Activated CD4-positive, CD25-positive, alpha-beta regulatory T cell treated with anti-CD3 and anti-CD28 coated beads, Interleukin-2, amount 50 U/mL, for 24 hours (primary cell): ENCODE data around the gene PTGR1.

ENCODE experiments used
- ATAC-seq, 2 donors: fragments of 150-1000 bp; cut with Tn5 transposase; one replicate each; pipeline ENCODE4 v1.10.0; 2021; ENCODE audit warnings: mild to moderate bottlenecking in 1 of 2, moderate library complexity in 1 of 2

PTGR1 gene

DNA sequence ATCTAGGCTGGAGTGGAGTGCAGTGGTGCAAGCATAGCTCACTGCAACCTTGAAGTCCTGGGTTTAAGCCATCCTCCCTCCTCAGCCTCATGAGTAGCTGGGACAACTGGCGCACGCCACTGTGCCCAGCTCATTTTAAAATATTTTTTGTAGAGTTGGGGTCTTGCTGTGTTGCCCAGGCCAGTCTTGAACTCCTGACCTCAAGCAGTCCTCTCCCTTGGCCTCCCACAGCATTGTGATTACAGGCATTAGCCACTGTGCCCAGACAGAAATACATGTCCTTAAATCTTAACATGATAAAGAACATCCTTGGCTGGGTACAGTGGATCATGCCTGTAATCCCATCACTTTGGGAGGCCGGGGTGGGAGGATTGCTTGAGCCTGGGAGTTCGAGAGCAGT lies 67.7 kb downstream of the PTGR1 start:
- no peak for ATAC-seq

DNA sequence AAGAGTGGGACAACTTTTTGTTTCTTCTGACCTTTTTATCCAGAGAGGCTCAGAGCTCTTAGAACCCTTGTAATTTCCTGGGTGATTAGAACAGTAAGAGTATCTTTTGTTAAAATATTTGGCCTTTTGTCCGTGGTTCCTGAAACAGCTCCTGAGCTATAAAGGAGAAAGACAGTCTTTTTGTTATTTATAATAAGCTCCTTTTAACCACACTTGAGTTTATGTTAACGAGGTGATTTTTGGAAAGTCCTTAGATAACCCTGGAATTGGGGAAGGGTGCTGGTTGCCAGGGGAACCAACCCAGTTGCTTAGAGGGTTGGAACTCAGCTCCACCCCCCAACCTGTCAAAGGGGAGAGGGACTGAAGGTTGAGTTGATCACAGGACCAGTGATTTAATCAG lies 69.7 kb downstream of the PTGR1 start:
- no peak for ATAC-seq

DNA sequence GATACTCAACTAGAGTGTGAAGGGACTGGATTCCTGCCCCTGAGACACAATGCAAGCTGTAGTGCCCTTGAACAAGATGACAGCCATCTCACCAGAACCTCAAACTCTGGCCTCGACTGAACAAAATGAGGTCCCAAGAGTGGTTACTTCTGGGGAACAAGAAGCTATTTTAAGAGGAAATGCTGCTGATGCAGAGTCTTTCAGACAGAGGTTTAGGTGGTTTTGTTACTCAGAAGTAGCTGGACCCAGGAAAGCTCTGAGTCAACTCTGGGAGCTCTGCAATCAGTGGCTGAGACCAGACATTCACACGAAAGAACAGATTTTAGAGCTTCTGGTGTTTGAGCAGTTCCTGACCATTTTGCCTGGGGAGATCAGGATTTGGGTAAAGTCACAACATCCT lies 72.1 kb downstream of the PTGR1 start:
- no peak for ATAC-seq

DNA sequence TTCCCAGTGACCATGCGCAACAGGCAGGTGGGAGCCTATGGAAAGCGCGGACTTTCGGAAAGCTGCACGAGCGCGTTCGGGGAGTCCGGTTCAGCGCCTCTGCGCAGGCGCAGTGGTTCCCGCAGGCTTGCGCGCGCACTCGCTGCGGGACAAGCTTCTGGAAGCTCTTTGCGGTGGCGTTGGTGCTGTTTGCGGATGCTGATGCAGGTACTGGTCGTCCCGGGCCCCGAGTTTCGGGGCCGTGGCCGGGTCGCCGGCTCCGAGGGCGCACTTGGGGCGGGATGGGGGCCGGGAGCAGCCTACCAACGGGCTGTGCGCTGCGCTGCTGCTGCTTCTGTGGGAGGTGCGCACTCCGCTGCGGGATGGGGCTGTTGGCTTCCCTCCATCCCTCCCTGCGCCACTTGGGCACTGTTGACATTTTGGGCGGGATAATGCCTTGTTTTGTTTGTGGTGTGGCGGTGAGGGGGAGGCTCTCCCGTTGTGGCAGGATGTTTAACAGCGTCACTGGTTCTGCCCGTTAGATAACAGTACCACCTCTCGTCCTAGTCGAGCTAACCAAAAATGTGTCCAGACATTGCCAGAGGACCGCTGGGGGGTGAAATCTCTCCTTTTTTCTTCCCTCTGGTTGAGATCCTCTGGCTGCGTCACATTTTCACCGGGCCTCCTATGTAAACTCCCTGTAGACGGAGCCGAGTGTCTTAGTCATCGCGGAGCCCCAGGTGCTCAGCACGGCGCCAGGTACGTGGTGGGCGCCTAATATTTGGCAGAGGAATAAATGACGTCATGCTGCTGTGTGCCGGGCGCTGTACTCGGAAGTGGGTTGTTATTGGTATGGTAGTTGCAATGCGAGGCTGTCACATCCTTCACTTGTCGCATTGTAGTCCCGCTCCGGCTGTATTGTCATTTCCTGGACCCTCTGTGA lies 74.1 kb downstream of the PTGR1 start, which contains the start of gene ZNF483:
Gene ZNF483 (plus strand): TSS at position 124 of the 922 bp plus-strand sequence. CDS start 2,217 bp downstream, outside the sequence.
- ATAC-seq: peak; percentile 80 to 88

DNA sequence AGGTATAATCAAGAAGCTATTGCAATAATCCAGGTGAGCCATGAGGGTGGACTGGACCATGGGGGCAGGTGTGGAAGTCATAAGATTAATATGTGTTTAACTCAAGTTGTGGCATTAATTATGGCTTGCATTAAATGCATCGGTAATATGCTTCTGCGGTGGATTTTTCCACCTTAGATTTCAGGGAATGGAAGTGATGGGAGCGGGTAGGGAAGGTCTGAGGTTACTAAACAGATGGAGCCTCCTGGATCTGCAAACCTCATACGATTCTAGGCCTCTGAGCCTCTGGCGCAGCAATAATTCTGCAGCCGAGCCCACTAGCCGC lies 74.8 kb downstream of the PTGR1 start:
- ATAC-seq: no peak

DNA sequence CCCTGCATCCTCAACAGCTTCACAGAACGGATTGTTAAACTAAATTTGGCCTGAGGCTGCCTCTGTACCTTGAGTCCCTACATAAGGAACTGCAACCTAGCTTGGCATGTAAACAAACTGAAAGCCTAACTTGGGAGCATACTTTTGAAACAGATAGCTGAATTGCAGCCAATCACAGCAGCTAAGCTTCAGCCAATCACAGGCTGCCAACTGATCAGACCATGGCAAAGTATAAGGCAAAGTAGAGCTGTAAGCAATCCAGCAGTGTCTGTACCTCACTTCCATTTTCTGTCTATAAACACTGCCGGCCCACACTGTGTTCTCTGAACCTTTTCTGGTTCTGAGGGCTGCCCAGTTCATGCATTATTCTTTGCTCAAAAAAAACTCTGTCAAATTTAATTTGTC lies 83.4 kb downstream of the PTGR1 start:
- ATAC-seq: no peak

DNA sequence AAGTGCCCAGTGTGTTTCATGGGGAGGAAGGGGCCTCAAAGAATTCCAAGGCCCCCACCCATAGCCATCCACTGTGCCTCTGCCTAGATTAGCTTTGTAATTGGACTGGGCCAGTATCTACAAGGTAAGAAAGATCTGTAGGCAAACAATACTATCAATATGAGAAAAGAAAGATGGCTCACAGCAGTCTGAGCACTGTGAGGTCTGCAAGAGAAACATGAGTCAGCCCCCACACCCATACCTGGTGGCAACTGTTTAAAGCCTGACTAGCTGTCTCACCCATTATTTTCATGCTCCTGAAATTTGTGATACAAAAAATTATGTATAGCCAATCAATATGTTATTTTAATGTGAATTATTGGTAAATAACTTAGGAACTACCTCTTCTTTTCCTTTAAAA lies 84.5 kb downstream of the PTGR1 start:
- ATAC-seq: no peak
